Superior temporal gyrus (tissue), 1 donor: Measurements from ENCODE around the gene PLXNB2.

Source experiments
- DNase-seq: peaks from one replicate; pipeline ENCODE4 v3.0.0-alpha.2; 2016; ENCODE audit errors: extremely low spot score

PLXNB2 gene

GRCh38 chr22:50297510-50298265, 9.8 kb downstream of the PLXNB2 start:
- no peak for DNase-seq

DNA sequence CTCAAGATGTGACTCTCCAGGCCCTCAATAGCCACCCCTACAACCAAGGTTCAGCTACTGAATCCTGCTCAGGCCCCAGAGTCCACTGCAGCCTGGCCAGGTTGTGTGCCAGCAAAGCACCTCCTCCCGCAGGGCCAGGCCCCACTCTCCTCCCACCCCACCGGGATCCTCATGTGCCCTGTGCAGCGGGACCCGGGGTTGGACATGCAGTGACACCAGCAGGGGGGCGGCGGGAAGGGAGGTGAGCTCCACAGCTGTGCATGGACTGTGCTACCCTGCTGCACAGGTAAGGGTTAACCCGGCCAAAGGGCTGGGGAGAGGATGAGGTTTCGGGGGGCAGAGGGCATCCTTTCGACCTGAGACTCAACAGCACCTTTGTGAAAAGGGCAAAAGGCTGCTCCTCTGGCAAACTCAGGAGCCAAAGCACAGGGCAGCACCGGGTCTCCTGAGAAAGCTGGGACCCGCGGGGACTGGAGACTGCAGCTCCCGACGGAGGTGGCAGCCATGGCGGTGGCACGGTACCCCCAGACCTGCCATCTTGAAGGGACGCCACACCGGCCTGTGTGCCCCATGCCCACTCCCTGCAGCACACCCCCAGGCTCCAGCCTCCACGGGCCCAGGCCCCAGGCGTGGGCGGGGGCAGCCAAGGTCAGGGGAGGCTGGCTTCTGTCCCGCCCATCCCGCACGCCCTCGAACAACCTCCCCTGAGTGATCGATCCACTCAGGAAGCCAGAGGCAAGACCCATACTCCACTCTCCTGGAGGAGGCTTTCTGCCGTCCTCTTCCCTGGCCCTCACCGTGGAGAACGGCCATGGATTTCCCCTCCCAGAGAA, 10.6 kb downstream of the PLXNB2 start:
- no peak for DNase-seq

- no peak for DNase-seq
These were observed 13.2 kb downstream of the PLXNB2 start for GRCh38 chr22:50294319-50294656.

GRCh38 chr22:50293441-50294318, 13.8 kb downstream of the PLXNB2 start:
- no peak for DNase-seq

DNA sequence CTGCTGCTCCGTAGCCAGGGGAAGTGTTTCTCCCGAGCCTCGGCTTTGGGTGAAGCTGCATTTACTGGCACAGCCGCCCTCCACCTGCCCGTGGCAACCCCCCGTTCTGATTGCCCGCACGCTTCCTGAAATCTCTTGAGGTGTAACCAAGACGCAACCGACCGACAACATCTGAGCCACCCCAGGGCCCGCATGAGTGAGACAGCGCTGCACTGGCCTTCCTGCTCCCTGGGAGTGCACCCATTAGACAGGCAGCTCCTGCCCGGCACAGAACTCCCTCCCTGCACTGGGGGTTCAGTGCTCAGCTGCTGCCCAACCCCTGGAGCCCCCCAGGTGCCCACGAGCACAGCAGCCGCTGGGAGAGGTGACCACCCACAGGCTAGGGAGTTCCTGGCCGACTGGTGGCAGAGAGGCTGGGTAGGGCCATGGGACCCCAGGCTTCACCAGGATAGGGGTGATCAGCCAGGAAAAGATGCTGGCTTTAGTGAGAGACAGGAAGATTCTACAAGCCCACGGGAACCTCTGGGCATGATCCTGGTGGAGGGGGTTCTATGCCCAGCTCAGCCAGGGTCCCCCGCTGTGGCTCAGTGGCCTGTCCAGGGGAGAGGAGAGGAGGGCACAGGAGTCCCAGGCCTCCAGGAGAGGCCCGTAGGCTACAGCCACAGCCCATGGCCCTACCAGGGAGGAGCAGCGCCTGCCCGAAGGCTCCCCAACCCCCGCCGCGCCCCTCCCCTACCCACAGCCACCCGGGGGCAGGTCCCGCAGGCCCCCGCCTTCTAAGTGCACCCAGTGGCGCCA, 14.6 kb downstream of the PLXNB2 start:
- no peak for DNase-seq

- no peak for DNase-seq
These were observed 17.4 kb downstream of the PLXNB2 start for GRCh38 chr22:50289942-50290630.

GRCh38 chr22:50289151-50289941, 18.1 kb downstream of the PLXNB2 start:
- DNase-seq = no peak

DNA sequence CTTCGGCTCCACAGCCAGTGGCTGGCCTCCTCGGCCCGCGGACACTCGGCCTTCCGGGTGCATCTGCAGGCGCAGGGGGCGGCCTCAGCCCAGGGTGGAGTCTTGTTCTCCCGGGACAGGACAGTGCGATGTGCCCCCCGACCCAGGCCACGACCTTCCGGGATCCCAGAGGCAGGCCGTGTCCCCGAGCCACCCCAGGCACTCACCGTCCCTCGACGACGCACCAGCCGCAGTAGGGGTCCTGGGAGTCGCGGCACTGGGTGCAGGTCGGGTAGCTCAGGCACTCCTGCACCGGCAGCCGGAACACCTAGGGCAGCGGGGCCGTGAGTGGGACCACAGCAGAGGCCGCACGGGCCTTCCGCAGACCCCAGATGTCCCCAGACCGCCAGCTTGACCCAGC, 19.7 kb downstream of the PLXNB2 start:
- no peak for DNase-seq

GRCh38 chr22:50286701-50287318, 20.6 kb downstream of the PLXNB2 start:
- no peak for DNase-seq

DNA sequence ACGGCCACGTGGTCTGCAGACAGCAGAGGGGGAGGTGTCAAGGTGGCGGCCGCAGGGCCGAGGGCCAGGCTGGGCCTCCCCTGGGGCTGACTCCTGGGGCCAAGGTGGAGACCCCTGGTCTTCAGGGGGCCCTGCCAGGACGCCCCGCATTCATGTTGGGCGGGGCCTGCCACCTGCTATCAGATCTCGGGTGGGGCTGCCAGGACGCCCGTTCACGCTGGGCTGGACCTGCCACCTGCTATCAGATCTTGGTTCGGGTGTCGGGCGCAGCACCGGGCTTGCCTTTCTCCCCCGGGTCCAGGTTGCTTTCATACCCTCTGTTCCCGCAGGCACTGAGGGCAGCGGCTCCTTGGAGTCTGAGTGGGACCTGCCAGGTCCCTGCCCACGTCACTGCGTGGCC, 21.2 kb downstream of the PLXNB2 start:
- no peak for DNase-seq

DNA sequence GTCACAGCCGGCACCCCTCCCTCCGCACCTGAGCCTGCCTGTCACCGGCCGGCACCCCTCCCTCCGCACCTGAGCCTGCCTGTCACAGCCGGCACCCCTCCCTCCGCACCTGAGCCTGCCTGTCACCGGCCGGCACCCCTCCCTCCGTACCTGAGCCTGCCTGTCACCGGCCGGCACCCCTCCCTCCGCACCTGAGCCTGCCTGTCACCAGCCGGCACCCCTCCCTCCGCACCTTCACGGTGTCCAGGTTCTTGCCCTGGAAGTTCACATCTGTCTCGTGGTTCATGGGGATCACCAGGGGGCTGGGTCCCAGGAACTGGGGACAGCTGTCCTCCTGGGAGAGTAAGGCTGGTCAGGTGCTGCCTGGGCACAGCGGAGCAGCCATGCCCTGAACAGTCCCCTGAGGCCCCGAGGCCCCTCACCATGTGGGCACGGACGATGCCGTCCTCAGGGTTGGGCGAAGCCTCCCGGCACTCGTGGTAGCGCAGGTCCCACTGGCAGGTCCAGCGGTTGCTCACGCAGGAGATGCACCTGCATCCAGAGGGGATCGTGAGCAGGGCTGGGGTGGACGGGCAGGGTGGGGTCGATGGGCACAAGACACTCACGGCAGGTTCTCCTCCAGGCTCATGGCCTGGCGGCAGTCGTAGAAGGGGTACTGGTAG, 21.7 kb downstream of the PLXNB2 start:
- DNase-seq = no peak

GRCh38 chr22:50284479-50284878, 23.0 kb downstream of the PLXNB2 start:
- no peak for DNase-seq

DNA sequence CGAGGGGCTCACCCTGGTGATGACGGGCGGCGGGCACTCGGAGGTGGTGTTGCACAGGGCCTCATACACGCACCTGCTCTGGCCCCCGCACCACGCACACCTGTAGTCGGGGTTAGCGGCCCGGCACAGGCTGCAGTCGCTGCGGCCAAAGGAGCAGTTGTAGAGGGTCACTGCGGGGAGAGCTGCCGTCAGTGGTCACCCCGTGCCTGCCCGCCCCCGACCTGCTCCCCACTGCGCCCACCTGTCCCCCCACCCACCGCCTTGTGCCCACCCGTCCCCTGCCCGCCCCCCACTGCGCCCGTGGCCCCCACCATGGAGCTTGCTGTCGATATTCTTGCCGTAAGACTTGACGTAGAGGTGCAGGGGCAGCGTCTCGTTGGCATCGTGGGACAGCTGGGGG, 23.6 kb downstream of the PLXNB2 start:
- DNase-seq = no peak

DNA sequence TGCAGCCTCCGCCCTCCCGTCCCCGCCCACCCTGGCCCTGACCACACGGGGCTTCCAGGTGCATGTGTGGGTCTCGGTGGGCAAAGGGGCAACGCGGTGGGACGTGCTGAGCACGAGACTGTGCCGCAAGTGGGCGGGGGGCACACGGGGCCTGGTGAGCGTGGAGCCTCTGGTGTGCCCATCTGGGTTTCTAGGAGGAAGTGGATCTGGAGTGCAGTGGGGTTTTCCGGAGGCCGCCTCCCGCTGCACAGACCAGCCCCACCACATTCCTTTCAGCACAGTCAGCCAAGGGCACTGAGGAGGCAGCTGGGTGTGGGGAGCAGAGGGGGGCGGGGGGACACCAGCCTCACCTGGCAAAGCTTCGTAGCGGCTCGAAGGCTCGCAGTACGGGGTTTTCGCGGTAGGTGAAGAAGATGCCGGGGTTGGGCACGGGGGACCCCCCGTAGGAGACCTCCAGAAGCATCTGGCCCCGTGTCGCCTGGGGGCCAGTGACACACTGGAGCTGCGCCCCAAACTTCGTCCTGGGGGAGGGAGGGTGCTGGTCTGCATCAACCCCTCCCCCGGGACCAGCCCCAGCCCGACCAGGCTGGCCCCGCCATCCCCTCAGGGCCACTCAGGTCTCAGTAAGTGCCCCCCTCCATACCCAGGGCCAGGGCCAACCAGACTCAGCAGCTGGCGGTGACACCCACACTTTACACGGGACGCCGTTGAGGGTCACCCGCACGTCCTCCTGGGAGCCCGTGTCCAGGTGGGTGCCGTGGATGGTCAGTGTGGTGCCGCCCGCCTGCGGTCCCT, 24.9 kb downstream of the PLXNB2 start:
- DNase-seq = no peak

DNA sequence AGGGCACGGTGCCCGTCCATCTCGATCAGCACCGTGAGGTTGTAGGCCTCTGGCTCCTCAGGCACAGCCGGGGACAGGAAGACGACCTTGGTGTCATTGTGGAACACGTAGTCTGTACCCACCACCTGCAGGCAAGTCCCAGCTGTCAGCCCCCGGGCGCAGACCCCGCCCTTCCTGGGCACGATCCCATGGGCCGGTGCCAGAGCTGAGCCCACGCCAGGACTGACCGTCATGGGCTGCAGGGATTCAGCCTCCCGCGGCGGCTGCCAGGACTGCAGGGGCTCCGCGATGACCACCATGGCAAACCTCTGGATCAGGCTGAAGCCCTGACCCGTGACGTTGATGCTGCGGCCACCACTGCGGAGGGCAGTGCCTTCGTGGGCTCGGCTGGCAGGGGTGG, 25.5 kb downstream of the PLXNB2 start:
- DNase-seq = no peak

DNA sequence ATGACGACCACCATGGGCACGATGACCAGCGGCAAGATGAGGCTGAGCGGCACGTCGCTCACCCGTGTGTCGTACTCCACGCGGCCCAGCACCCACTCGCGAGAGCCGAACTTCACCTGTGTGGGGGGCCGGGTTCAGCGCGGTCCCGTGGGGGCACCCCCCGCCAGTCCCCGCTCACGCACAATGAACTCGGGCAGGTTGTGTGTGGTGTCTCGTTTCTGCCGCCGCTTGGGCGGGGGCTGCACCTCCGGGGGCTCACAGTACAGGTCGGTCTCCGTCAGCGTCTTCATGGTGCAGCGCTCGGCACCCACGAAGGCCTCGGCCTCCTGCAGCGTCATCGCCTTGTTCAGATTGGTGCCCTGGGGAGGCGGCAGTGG, 26.1 kb downstream of the PLXNB2 start:
- DNase-seq = no peak

- no peak for DNase-seq
These were observed 26.6 kb downstream of the PLXNB2 start for GRCh38 chr22:50280708-50281383.
